DMS53 treated with DMSO at 0.1 percent for 48 hours (cell line): ENCODE data around the gene FGFR3.

Experiments
- DNase-seq: peaks from one replicate; lab custom pipeline; 2025; ENCODE audit not compliant: unreplicated experiment; lab: John Stamatoyannopoulos, UW

Gene FGFR3

DNA sequence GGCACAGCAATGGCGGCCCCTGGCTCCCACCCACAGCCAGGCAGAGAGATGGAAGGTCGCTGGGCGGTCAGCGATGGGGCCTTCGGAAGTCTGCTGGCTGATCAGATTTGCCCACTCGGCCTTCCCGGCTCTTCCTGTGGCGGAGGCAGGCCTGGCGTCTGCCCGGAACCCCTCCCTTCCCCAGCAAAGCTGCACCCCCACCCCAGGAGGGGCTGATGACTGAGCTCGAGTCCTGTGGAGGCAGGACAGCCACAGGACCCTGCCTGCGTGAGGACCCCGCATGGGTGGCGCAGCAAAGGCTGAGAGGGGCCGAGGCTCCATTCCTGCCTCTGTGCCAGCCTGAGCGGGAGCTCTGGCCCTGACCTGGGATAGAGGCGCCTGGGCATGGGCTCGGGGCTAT is 37.0 kb upstream of the FGFR3 start:
- no peak for DNase-seq

DNA sequence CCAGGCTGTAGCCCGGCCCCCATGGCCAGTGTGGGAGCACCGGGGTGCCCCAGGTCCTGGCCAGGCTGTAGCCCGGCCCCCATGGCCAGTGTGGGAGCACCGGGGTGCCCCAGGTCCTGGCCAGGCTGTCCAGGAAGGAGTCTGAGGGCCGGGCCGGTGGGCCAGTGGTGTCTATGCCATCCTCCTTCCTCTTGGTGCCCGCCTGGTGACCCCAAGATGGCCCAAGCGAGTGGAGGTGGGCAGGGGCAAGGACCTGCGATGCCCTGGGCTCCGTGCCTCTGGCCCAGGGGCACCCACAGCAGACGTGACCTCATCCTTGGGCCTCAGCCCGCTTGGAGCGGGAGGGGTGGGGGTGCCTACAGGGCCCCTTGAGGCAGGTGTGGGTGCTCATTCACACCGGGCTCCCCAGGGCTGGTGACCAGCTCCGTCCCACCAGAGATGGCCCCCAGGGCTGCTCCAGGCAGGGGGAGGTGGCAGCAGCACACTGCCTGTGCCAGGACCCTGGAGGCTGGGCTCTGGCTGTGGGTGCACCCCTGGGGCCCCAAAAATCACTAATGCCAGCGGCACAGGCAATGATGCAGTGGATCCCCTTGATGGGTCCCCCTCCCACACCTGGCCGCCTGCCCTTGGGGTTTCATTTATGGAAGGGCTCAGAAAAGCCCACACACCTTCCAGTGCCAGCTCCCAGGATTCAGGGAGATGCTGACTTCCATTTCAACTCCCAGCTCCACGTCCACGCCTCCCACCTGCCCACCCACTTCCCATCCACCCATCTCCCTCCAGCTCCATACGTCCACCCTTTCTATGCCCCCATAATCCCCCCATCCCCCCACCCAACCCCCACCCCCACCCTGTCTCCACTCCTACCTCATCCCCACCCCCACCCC is 36.0 kb upstream of the FGFR3 start:
- no peak for DNase-seq

DNA sequence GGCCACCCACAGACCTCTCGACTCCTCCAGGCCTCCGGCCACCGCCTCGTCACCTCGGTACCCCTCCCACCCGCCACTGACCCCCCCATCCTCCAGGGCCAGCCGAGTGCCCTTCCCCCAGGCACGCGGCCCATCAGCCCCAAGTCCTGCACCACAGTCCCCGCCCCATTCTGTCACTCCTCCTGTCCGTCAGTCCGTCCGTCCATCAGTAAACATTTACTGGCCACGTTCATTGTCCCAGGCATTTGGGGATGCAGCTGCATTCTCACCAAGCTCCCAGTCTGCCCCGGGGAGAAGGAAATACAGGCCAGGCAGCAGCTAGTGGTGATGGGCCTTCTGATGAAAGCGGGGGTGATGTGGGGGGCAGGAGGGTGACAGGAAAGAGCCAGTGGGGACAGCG is 35.3 kb upstream of the FGFR3 start:
- no peak for DNase-seq

DNA sequence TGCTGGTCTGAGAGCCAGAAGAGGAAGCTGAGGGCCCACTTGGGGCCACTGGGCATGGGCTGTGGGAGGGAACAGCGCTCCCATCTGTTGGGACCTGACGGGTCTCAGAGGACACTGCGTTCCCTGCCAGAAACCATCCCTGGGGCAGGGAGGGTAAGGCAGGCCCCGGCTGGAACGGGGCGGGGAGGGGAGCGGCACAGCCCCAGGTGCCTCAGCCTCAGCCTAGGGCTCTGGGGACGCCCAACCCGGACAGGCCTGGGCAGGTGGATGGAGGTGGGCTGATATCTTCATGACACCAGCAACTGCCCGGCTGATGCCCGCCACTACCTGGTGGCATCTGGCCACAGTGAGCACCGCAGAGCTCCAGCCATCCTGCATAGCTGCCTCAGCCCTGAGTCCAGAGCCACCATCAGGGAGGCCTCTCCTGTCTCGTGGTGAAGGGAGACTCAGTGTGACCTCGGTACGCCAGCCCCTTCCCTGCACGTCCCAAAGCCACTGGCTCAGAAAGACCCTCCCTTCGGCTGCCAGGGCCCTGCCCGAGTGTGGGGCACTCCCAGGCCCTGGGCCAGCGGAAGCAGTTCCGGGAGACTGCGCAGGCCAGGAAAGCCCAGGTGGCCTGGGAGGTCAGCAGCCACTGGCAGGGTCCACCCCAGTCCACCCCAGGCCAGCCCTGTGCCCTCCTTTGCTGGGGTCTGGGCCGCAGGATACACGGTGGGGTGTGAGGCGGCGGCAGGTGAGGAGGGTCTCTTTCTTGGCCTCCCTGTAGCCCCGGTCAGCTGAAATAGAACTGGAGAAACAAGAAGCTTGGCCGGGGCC is 34.6 kb upstream of the FGFR3 start:
- no peak for DNase-seq

DNA sequence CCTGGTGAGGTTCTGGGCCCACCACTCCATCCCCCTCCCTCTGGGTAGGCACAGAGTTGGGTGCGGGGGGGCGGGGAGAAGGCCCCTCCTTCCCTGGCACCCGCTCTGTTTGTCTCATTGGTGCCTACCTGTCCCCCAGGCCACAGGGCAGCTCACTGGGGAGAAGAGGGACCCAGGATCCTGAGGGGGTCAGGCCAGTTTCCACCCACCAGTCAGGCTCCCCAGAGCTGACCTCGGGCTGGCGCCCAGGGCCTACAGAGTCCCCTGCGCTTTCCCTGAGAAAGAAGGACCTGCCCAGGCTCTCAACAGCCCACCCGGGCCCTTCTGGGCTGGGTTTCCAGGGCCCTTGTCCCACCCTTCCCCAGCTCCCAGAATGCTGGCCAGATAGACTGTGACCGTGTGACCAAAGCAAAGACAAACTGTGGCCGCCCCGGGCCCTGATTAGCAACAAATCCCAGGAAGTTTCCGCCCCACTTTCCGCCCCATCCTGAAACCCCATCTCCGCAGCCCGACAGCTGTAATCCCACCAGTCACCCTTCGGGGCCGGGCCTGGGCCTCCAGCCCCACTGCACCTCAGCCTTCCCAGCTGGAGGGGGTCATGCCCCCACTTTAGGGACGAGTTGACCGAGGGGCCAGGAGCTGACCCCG is 33.8 kb upstream of the FGFR3 start:
- DNase-seq = no peak

DNA sequence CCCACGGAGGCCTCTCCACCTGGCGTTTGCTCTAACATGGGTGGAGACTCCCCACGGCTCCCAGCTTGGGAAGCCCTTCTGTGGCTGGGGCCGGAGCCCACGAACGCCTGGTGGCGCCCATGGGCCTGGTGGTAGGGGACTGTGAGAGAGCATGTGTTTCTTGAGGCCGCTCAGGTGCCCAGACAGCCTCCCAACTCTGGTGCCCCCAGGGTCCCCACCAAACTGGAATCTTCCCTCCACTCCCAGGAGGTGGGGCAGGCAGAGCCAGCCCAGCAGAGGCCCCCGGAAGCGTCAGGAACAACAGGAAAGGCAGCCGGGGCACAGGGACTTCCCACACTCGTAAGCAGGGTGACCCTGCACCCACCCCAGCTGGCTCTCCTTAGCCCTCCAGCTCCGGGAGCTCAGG is 33.3 kb upstream of the FGFR3 start:
- no peak for DNase-seq

DNA sequence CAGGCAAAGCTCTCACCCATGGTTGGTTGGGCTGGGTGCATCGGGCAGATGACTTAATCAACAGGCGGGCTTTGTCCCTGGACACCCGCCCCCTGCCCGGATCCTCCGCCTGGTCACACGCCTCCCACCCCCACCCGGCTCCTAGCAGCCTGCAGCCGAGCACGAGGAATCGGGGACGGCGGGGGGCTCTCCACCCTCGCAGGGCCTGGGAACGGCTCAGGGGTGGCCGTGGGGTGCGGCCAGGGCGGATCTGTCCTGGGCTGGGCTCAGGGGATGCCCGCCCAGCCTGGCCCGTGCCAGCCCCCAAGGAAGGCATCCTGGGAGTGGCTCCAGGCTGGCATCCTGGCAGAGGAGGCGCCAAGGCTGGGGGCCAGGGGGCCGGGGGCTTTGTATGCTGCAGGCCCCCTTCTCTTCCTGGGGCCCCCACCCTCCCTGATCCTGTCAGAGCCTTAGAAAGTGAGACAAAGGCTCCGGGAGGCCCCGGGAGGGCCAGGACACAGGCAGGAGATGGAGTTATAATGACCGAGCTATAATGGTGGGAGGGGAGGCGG is 32.5 kb upstream of the FGFR3 start:
- no peak for DNase-seq

DNA sequence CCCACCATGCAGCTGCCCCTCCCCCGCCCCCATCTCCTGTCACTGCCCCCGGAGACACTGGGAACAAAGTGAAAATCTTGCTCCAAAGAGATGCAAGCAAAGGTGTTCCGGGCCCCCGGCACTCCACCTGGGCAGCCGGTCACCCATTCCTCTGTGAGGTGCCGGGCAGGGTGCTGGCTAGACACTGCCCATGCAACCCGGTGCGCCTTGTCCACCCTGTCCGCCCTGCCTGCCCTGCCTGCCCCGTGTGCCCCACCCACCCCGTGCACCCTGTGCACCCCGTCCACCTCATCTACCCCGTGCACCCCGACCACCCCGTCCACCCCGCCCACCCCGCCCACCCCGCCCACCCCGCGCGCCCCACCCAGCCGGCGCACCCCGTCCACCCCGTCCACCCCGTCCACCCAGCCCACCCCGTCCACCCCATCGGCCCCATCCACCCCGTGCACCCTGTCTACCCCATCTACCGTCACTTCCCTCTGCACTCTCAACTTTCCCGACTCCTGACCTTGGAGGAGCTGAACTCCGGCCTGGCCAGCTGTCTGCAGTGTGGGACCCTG is 31.9 kb upstream of the FGFR3 start:
- DNase-seq = no peak

DNA sequence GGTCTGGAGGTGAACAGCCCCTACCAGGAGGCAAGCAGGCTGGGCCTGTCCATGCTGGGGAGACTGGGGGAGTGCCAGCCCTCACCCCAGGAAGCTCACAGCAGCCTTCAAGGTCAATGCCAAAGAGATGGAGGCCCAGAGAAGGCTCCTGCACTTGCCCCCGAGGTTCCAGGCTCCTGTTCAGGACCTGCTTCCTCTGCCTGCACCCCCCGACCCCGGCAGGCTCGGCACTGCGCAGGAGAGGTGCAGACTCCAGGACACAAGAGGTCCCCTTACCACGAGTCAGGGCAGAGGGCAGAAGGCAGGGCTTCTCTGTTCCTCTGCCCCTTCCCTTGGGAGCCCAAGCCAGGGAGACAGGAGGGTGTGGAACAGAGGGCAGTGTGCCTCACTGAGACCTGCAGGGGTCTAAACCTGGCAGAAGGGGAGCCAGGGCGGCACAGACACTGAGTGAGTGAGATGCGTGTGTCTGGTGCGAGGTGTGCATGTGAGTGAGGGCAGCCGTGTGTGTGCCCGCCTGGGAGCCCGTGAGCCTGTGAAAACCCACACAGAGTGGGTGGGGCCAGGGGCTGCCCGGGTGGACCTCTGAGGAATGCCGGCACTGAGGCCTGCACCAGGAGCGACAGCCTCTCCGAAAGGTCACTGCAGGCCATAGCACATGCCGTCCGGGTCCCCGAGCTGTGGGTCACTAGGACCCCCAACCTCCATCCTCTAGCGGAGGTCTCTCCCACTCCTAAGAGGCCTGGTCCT is 30.7 kb upstream of the FGFR3 start:
- no peak for DNase-seq

DNA sequence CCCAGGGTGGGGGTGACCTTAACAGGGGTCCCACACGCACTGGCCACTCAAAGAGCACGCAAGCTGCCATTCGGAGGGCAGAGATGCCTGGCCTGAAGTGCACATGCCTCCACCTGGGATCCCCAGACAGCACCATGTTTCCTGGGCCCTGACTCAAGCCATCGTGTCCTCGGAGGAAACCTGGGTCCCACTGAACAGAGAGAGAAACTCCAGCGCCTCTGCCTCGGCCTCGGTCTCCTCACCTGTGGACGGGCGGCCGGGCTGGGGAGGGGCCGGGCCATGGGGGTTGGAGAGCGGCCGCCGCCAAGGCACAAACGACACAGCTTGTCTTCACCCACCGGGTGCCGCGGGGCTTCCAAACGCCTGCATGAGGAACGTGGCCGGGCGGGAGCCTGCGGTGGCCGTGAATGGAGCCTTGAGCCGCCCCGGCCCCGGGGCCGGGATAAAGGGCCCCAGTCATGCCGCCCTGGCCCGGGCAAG is 30.0 kb upstream of the FGFR3 start:
- DNase-seq = no peak

DNA sequence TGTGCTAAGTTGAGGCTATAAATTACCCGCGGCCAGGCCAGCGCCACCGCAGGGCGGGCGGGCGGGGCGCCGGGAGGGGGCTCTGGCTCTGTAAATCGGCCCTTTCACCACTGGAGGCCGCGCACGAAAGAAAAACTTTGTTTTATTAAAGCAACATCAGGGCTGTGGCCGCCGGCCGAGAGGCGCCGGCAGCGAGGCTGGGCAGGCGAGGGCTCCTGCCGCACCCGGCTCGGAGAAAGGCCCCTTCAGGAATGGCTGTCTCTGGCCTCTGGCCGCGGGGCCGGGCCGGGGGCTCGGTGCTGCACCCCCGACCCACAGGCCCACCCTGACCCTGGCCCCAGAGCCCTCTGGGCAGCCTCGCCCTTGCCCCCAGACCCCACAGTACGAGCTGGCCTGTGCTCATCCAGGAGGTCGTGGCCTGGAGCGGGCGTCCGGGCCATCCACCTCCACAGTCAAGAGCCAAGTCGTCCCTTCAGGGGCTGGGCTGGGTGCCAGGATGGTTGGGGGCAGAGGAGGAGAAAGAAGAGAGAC is 29.5 kb upstream of the FGFR3 start:
- DNase-seq = no peak

DNA sequence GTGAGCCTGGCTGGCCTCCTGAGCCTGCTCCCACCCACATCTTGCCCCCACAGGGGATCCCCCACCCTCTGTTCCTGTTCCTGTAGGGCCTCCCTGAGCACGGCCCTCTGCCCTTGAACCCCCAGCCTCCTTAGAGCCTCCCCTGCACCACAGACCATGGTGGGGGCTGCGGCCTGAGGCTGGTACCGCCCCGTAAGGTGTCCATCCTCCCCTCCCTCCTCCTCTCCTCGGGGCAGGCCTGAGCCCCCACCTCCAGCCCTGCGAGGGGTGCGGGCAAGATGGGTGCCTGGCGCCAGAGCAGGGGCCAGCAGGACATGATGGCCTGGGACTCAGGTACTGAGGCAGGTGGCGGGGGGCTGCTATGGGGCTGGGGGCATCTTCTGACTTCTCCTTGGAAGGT is 28.4 kb upstream of the FGFR3 start:
- no peak for DNase-seq

DNA sequence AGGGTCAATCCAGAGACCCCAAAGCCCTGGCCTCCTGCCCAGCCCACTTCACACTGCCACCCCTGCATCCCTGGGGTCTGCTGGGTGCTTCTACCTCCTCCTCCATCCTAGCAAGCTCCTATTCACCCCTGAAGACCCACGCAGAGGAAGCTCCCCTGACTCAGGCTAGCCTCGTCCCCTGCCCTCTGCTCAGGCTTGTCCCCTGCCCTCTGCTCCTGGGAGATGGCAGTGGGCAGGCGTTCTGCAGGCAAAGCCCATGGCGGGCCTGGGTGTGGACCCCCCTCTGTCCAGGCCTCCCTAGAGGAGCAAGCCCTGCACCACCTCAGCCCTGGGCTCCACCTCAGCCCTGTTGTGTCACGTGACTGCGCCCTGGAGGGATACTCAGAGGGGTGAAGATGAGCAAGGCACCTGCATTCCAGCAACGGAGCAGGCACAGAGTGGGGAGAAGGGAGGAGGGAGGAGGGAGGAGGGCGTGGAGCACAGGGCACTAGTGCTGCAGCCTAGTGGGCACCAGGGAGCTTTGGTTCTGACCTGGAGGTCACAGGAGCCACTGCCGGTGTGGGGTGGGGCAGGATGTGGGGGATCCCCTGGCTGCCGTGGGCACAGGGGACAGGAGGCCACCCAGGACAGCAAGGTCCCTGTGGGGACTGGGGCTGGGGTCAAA is 27.6 kb upstream of the FGFR3 start:
- DNase-seq = no peak

DNA sequence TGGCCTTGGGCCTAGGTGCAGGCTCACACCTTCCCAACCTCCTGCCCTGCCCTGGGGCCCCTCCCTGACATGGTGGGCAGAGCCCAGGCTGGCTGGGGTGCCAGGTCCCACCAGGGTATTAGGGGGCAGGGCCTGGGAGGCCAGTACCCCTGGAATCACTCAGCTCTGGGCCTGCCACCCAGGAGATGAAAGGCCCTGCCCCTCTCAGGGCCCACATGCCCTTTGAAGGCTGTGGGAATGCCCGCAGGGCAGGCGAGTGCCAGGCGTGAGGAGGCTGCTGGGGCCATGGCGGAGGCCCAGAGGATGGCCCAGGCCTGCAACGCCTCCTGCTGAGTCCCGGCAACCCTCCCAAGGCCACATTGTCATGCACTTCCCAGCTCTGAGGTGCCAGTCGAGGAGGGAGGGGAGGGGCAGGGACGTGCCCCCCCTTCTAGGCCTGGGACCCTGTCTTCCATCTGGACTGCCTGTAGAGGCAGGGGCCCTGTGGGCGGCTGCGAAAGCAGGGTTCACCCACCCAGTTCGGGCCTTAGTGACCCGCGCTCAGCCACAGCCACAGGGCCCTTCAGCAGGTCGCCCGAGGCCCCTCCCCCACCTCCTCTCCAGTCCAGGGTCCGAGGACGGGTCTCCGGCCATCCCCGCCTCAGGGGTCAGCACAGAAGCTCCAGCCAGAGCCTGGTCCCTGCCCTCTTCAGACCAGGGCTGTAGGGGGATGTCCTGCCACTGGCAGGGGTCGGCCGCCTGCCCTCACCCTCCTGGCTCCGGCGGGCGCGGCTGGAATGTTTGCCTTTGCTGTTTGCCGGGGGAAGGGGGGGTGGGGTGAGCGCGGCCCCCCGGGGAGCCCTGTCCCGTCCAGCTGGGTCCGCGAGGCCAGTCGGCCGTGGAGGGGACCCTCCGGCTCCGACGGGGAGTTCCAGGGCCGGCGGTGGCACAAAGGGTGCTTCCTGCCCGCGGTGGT is 26.7 kb upstream of the FGFR3 start:
- DNase-seq = no peak

DNA sequence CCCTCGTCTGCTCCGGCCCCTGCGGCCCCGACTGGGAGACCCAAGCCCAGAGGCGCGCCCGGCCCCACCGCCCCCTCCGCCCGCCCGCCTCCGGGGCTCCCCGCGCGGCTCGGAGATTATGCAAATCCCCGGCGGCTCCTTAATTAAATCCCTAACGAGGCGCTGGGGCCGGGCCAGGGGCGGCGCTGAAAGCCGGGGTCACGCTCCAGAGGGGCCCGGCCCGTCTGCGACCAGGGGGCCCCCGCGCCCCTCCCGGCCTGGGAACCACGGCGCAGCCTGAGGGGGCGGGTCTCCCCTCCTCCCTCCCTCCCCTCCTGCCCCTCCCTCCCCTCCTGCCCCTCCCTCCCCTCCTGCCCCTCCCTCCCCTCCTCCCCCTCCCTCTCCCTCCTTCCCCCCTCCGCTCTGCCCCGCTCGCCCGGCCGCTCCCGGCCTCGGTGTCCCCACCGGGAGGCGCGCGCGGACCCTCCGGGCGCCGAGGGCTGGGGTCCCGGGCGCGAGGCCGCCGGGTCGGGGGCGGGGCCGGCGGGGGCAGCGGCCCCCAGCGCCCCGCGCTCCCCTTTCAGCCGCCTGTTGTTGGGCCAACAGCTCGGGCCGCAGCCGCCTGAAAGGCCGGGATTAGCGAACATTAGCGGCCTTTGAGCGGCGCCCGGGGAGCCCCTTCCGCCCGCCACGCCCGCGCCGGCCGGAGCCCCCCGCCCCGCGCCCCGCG is 25.9 kb upstream of the FGFR3 start:
- no peak for DNase-seq

DNA sequence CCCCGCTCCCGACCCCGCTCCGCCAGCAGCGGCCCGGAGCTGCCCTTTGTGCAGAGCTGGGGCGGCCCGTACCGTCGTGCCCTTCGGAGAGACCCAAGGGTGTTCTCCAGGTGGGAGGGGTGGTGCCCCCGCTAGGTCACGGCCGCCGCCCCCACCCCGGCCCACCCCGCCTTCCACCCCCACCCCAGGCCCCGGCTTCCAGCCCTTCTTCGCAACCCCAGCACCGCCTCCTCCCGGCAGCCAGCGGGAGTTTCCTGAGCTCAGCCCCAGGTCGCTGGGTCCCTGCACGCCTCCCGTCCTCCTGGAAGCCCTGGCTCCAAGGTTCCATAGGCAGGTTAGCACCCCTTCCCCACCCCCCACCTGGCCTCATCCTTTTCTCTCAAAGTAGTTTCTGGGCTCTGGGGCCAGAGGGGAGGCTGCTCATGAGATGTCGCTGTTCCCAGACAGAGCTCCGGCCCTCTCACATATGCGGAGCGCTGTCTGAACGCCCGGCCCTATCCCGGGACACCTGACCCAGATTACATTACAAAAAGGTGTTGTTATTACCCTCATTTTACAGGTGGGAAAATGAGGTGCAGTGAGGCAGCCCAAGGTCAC is 25.2 kb upstream of the FGFR3 start:
- DNase-seq = peak; percentile 59

DNA sequence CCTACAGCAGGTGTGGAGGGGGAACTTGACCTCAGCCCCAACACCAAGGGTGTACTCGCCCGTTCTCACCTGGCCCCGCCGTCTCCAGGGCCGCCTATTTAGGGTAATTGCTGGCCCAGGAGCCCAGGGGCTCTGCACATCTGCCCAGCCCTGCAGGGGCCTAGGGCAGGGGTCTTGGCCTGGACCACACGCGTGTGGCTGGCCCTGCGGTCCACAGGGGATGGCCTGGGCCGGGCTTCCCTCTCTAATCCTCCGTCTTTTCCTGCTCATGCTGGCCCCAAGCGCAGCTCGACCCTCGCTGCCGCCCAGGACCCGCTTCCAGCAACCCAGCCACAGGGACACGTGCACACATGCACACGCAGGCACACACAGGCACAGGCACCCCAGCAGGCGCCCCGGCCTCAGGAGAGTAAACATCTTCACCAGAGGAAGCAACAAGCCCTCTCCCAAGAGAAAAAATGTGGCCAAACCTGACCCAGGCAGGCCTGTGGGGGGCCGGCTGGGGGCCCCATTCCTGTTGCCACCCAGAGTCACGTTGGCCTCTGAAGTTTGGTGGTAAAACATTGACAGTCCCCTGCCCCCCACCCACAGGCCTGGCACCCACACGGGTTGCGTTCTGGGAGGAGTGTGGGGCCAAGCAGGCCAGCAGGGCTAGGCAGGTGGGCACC is 24.6 kb upstream of the FGFR3 start:
- no peak for DNase-seq
